GM19324 (cell line): ENCODE data around the gene POGZ.
"Not testable (repeated sequence)": the region's sequence is repeated elsewhere in the genome, so short reads cannot be mapped to it uniquely, and the experiment has no call there.

Experiments used
- ATAC-seq: cut with Tn5 transposase; IDR thresholded peaks from one replicate; pipeline ENCODE4 v1.9.1; 2021; ENCODE audit warnings: mild to moderate bottlenecking, moderate library complexity; ENCODE audit not compliant: unreplicated experiment, low FRiP score

Gene POGZ

GRCh38 chr1:151428068-151428467, 31.2 kb downstream of the POGZ start:
- ATAC-seq: no peak

GRCh38 chr1:151425103-151425502, 34.2 kb downstream of the POGZ start:
- no peak for ATAC-seq

DNA sequence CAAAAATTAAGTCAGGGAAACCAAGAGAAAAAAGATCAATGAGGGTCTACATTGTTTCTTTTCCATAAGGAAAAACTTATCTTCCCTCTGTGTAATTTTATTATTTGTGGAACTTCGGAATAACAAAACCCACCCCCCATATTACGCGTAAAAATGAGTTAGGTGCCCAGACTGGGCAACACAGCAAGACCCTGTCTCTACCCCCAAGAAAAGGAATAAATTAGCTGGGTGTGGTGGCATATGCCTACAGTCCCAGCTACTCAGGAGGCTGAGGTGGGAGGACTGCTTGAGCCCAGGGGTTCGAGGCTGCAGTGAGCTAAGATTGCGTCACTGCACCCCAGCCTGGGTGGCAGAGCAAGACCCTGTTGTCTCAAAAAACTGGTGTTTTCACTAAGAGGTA, 39.5 kb downstream of the POGZ start:
- ATAC-seq: no peak

- no peak for ATAC-seq
These were observed 41.2 kb downstream of the POGZ start for GRCh38 chr1:151418081-151418480.

DNA sequence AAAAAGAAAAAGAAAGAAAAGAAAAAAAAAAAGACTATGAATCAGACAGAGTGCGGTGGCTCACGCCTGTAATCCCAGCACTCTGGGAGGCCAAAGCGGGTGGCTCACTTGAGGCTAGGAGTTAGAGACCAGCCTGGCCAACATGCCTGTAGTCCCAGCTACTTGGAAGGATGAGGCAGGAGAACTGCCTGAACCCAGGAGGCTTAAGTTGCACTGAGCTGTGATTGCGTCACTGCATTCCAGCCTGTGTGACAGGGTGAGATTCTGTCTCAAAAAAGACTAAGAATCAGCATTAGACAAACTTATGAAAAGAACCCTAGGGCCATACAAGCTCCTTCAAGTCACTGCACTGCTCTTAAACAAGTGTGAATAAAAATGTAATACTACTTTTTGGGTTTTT, 43.1 kb downstream of the POGZ start:
- ATAC-seq: no peak

DNA sequence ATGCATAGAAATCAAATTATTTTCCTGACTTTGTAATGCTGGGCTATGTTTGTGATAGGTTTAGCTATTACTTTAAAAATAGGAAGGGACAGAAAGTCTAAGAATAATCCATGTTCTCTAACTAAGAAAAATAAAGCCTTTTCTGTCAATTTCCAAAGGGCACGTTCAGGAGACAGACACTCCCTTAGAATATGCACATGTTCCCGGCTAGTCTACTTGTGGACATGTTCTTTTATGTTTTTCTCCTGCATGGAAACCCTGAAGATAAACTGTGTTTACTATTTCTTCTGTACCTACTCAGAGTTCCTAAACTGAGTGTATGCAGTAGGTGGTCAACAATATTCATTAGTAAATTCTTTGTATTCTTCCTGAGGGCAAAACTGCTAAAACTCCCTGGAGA, 47.4 kb downstream of the POGZ start:
- no peak for ATAC-seq

GRCh38 chr1:151408891-151409290, 50.4 kb downstream of the POGZ start:
- no peak for ATAC-seq

- no peak for ATAC-seq
These were observed 52.0 kb downstream of the POGZ start for GRCh38 chr1:151407304-151407703.

DNA sequence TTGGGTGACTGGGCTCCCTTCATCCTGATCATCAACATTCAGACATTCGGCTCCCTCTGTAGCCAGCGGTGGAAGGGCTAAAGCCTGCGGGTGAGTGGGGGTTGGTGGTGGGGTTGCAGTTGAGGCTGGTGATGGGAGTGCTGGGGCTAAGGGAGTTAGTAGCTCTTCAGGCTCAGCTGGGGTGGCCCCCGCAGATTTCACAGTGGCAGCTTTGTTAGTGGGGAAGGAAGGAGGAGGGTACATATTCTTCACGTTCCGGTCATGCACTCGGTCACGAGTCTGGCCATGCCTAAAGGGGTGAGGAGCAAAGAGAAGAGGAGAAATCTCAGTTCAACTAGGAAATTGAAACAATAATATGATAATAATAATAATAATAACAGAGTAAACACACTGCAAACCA, 53.1 kb downstream of the POGZ start:
- ATAC-seq: no peak

DNA sequence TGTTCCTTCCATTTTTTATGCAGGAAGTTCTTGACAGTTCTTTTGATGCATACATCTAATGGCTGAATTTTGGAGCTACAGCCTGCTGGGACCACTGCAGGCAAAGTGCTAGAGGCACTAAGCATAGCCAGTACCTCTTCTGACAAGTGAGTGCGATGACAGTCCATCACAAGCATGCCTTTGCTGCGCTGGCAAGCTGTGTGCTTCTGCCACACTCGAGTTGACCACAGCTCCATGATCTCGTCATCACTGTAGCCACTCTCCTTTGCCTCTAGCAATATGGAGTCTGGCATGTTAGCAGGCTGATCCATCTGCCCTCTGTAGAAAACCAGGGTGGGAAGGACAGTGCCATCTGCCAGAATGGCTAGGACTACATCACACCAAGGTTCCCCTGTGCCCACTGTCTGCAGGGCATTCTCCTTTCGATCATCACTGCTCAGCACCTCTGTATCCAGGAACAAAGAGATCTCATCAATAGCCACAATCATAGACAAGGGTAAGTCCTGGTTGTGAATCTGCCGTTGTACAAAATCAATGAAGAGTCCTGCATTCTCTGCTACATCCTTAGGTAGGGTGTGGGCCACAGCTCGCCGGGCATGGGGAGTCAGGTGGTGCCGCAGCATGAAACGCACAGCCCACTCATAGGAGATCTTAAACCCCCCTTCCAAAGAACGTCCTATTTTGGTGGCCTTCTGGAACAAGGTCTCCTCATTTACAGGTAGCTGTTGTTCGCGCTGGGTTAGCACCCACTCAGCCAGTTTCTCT, 53.9 kb downstream of the POGZ start:
- ATAC-seq: no peak

- ATAC-seq: no peak
These were observed 55.7 kb downstream of the POGZ start for GRCh38 chr1:151403612-151404011.

DNA sequence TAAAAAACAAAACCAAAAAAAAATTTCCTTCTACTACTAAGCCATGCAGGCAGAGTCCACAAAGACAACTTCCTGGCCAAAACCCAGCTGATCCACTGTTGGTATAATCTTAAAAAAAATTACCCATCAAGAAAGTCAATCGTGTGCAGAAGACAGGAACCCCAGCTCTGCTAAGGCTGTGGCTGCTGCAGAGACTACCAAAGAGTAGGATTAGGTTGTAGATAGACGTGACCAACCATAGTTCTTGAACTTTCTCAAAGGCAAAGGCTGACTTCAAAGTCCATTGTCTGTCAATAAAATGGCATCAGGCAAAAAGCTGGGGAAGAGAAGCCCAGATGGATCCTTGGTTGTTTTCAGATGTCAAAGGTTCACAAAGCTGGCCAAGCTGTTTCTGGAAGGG, 56.5 kb downstream of the POGZ start:
- no peak for ATAC-seq

GRCh38 chr1:151401860-151402259, 57.4 kb downstream of the POGZ start:
- ATAC-seq: no peak

DNA sequence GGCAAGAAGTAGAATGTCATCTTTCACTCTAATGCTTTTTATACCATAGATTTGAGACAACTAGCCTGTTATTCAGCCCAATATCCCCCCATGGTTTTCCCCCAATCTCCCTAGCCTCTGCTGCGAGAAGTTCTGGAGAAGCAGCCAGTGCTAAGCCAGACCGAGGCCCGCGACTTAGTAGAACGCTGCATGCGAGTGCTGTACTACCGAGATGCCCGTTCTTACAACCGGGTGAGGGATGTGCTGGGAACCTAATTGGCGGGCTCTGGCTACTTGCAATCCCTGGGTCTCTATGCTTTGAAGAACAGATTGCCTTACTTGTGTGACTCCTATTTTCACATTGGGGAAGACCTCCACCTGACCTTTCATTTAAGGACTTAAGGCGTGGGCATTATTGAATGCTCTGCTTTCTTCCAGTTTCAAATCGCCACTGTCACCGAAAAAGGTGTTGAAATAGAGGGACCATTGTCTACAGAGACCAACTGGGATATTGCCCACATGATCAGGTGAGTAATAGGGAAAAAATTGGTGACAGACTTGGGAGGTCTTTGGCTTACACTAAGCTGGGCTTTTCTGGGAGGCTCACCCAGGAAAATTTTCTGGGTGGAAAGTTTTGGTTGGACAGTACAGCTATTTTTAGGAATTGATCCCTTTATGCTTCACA, 58.0 kb downstream of the POGZ start:
- ATAC-seq: no peak

DNA sequence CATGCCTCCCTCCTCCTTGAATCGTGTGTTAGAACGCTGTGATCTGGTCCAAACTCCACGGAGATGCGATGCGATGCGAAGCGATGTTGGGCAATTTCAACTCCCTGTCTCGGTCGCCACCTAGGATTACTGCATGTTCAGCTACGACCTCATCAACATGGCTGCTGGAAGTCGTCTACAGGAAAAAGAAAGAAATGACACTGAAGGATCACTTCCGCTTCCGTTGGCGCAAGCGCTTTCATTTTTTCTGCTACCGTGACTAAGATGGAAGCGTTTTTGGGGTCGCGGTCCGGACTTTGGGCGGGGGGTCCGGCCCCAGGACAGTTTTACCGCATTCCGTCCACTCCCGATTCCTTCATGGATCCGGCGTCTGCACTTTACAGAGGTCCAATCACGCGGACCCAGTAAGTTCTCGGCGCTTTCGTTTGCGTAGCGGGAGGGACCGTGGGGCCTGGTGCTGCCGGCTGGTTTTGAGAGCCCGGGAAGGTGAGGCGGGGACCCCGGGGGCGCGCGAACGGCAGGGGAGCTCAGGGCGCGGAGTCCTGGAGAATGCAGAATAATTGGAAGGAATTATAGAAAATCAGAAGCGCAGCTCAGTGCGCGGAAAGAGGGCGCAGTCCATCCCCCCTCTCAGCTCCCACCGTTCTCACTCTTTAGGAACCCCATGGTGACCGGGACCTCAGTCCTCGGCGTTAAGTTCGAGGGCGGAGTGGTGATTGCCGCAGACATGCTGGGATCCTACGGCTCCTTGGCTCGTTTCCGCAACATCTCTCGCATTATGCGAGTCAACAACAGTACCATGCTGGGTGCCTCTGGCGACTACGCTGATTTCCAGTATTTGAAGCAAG, 59.7 kb downstream of the POGZ start, which contains the start of gene PSMB4:
Gene PSMB4, plus strand, starts transcription at position 250 of the 848 bp plus-strand sequence. Its CDS starts 15 bp downstream, at position 265.
- ATAC-seq: peak; percentile 75

DNA sequence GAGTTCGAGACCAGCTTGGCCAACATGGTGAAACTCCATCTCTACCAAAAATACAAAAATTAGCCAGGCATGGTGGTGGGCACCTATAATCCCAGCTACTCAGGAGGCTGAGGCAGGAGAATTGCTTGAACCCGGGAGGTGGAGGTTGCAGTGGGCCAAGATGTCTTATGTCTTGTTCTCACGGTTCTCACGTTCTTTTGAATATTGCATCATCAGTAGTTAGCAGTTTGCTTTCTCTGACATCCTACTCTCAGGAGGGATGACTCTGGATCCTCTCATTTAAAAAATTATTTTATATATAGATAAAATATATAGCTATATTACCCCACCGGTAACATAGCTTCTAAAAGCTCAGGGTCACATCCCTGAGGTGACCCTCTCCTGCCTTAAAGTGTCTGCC, 63.0 kb downstream of the POGZ start:
- not testable (repeated sequence) for ATAC-seq

DNA sequence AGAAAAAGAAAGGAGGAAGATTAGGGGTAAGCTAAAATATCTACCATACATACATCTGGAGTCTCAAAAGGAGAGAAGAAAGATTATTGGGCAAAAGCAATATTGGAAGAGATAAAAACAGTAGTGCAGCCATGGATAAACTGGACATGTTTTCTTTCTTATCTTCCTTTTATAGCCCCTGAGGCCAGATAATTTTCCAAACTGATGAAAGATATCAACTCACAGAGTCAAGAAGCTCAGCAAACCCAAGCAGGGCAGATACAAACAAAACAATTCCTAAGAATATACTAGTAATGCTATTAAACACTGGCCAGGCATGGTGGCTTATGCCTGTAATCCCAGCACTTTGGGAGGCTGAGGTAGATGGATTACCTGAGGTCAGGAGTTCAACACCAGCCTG, 65.7 kb downstream of the POGZ start:
- ATAC-seq: no peak

- ATAC-seq: no peak
These were observed 68.2 kb downstream of the POGZ start for GRCh38 chr1:151391079-151391563.

DNA sequence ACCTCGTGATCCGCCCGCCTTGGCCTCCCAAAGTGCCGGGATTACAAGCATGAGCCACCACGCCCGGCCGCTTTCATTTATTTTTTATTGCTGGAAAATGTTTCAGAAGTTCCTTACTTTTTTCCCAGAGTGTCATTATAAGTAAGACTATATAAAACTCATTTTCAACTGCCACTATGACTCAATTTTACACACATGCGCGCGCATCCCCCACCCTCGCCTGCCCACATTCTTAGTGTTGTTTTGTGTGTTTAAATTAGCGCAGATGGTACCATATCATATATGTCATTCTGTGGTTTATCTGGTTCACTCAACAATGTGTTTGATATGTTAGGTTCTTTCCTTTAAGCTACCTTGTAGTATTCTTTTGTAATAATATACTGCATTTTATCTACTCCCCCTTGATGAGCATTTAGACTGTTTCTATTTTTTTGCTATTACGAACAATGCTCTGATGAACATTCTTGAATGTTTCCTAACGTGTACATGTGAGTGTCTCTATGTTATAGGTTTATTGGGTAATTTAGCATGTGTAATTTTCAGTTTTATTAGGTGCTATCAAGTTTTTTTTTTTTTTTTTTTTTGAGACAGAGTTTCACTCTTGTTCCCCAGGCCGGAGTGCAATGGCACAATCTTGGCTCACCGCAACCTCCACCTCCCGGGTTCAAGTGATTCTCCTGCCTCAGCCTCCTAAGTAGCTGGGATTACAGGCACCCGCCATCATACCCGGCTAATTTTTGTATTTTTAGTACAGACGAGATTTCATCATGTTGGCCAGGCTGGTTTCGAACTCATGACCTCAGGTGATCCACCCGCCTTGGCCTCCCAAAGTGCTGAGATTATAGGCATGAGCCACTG, 68.8 kb downstream of the POGZ start:
- ATAC-seq: not testable (repeated sequence)

DNA sequence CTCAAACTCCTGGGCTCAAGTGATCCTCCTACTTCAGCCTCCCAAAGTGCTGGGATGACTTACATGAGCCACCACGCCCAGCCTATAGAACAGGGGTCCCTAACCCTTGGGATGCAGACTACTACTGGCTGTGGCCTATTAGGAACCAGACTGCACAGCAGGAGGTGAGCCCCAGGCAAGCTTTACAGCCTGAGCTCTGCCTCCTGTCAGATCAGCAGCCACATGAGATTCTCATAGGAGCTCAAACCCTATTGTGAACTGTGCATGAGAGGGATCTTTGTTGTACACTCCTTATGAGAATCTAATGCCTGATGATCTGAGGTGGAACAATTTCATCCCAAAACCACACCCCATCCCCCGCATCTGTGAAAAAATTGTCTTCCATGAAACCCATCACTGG, 73.3 kb downstream of the POGZ start:
- ATAC-seq: no peak
